SK-N-SH (cell line): ENCODE measurements around the gene NPC1L1. TPM values are rescaled to one million over a fixed set of nuclear protein-coding genes. Genes with fewer than 3 reads are reported as not detected.

Source experiments
- CTCF ChIA-PET: fragments of 300-600, 350-600 bp; formaldehyde crosslinking; extraction: SDS; loops from one replicate; lab custom pipeline; 2021; lab: Yijun Ruan, JAX
- POLR2A ChIA-PET: fragments of 350-600 bp; sonication (Branson Sonifier 250); formaldehyde crosslinking; extraction: SDS; loops from one replicate; lab custom pipeline; 2020; ENCODE audit warnings: antibody characterized with exemption, inconsistent platforms; lab: Yijun Ruan, JAX
- DNase-seq: peaks from one replicate; pipeline ENCODE4 v3.0.0; 2012
- H2AFZ ChIP-seq: fragments of 200-600 bp; sonication (generic); 2 replicates; pipeline ENCODE4 v1.8.1; 2016; ENCODE audit warnings: antibody characterized with exemption, mild to moderate bottlenecking, low read depth
- H3F3A ChIP-seq: fragments of 200-600 bp; sonication (generic); replicated peaks from 2 replicates; pipeline ENCODE3; 2016; ENCODE audit warnings: antibody characterized with exemption, mild to moderate bottlenecking; ENCODE audit not compliant: insufficient read depth
- H3K27ac ChIP-seq, 2 experiments: fragments of 200-500 bp in 1 of 2; fragments of 200-600 bp in 1 of 2; sonication (Bioruptor generic) in 1 of 2; sonication (generic), shearing (Covaris generic) in 1 of 2; 2 replicates each; pipeline versions ENCODE4 v1.5.1 to v1.6.1; 2014 to 2016; ENCODE audit warnings: low read depth in 2 of 2, inconsistent platforms in 1 of 2, low read length in 1 of 2, mild to moderate bottlenecking in 1 of 2, mixed read lengths in 1 of 2
- H3K27me3 ChIP-seq: fragments of 200-600 bp; sonication (generic), shearing (Covaris generic); 2 replicates; pipeline ENCODE4 v1.6.1; 2016; ENCODE audit warnings: mixed run types; ENCODE audit not compliant: insufficient read depth
- H3K36me3 ChIP-seq, 2 experiments: fragments of 200-500 bp in 1 of 2; fragments of 200-600 bp in 1 of 2; sonication (Bioruptor generic) in 1 of 2; sonication (generic) in 1 of 2; replicated peaks in 1 of 2; 2 replicates each; pipeline versions ENCODE3 to v1.5.1; 2014 to 2016; ENCODE audit warnings: low read length in 1 of 2, mild to moderate bottlenecking in 1 of 2; ENCODE audit not compliant: insufficient read depth in 2 of 2, control insufficient read depth in 1 of 2
- H3K4me1 ChIP-seq, 2 experiments: fragments of 200-500 bp in 1 of 2; fragments of 200-600 bp in 1 of 2; sonication (Bioruptor generic) in 1 of 2; sonication (generic), shearing (Covaris generic) in 1 of 2; 2 replicates each; pipeline versions ENCODE4 v1.5.1 to v1.6.1; 2014 to 2016; ENCODE audit warnings: low read depth in 1 of 2, low read length in 1 of 2, mixed run types in 1 of 2; ENCODE audit not compliant: insufficient read depth in 2 of 2, control insufficient read depth in 1 of 2
- H3K4me2 ChIP-seq: fragments of 200-600 bp; sonication (generic), shearing (Covaris generic); 2 replicates; pipeline ENCODE4 v1.6.1; 2017; ENCODE audit warnings: mixed run types
- H3K4me3 ChIP-seq, 2 experiments: fragments of 200-500 bp in 1 of 2; fragments of 200-600 bp in 1 of 2; sonication (Bioruptor generic) in 1 of 2; sonication (generic), shearing (Covaris generic) in 1 of 2; 2 replicates each; pipeline versions ENCODE4 v1.5.1 to v1.8.1; 2014 to 2016; ENCODE audit warnings: low read depth in 2 of 2, inconsistent platforms in 1 of 2, low read length in 1 of 2, mild to moderate bottlenecking in 1 of 2, mixed read lengths in 1 of 2, moderate library complexity in 1 of 2
- H3K79me2 ChIP-seq: fragments of 200-600 bp; sonication (generic); 2 replicates; pipeline ENCODE4 v1.8.1; 2017; ENCODE audit warnings: mild to moderate bottlenecking; ENCODE audit not compliant: insufficient read depth
- H3K9ac ChIP-seq: fragments of 200-600 bp; sonication (generic); 2 replicates; pipeline ENCODE4 v1.6.1; 2017; ENCODE audit warnings: mixed run types
- H3K9me2 ChIP-seq: fragments of 200-600 bp; sonication (generic); 2 replicates; pipeline ENCODE4 v1.6.1; 2017; ENCODE audit warnings: mixed run types
- H3K9me3 ChIP-seq: fragments of 200-600 bp; sonication (generic); 2 replicates; pipeline ENCODE4 v1.6.1; 2017; ENCODE audit warnings: mixed run types, mild to moderate bottlenecking, moderate library complexity
- H4K20me1 ChIP-seq: fragments of 200-600 bp; sonication (generic); 2 replicates; pipeline ENCODE4 v1.6.1; 2017; ENCODE audit warnings: mild to moderate bottlenecking, mixed run types; ENCODE audit not compliant: insufficient read depth
- CHD2 ChIP-seq: fragments of 150-350 bp; IDR thresholded peaks from 2 replicates; pipeline ENCODE4 v1.6.1; 2018; ENCODE audit warnings: low read length; ENCODE audit not compliant: partially characterized antibody
- CTCF ChIP-seq: fragments of 200-600 bp; sonication (generic); IDR thresholded peaks from 2 replicates; pipeline ENCODE4 v1.6.1; 2017; ENCODE audit warnings: antibody characterized with exemption, mild to moderate bottlenecking, moderate library complexity
- ELF1 ChIP-seq: IDR thresholded peaks from 2 replicates; pipeline ENCODE4 v1.4.0; 2012
- EZH2phosphoT487 ChIP-seq: fragments of 200-600 bp; sonication (generic); IDR thresholded peaks from 2 replicates; pipeline ENCODE4 v1.6.1; 2017; ENCODE audit warnings: low read depth, mixed run types, mild to moderate bottlenecking, antibody characterized with exemption, moderate library complexity, borderline replicate concordance
- FOXJ3 ChIP-seq: sonication (generic); formaldehyde crosslinking; IDR thresholded peaks from 2 replicates; pipeline ENCODE4 v1.5.1; 2020; ENCODE audit warnings: mild to moderate bottlenecking, missing genetic modification reagents
- GABPA ChIP-seq: IDR thresholded peaks from 2 replicates; pipeline ENCODE4 v1.4.0; 2012; ENCODE audit warnings: low read depth, mild to moderate bottlenecking
- GATA2 ChIP-seq: sonication (generic); formaldehyde crosslinking; IDR thresholded peaks from 2 replicates; pipeline ENCODE4 v1.5.0; 2020; ENCODE audit warnings: mild to moderate bottlenecking, missing genetic modification reagents
- JUND ChIP-seq: IDR thresholded peaks from 2 replicates; pipeline ENCODE4 v1.4.0; 2012
- MAX ChIP-seq: IDR thresholded peaks from 2 replicates; pipeline ENCODE4 v1.4.0; 2012; ENCODE audit warnings: low read depth
- MEF2A ChIP-seq: IDR thresholded peaks from 2 replicates; pipeline ENCODE4 v1.4.0; 2012; ENCODE audit warnings: low read depth, borderline replicate concordance
- NRF1 ChIP-seq: IDR thresholded peaks from 2 replicates; pipeline ENCODE4 v1.6.1; 2012; ENCODE audit warnings: low read depth, mild to moderate bottlenecking, low read length
- RCOR1 ChIP-seq: fragments of 150-350 bp; IDR thresholded peaks from 2 replicates; pipeline ENCODE4 v1.6.1; 2017; ENCODE audit warnings: antibody characterized with exemption, low read length
- RFX5 ChIP-seq: IDR thresholded peaks from 2 replicates; pipeline ENCODE4 v1.6.1; 2012; ENCODE audit warnings: mild to moderate bottlenecking, improper control_type of control experiment, low read length
- SIN3A ChIP-seq: IDR thresholded peaks from 2 replicates; pipeline ENCODE4 v1.6.1; 2012; ENCODE audit warnings: low read depth, mild to moderate bottlenecking, low read length, moderate library complexity, borderline replicate concordance
- SMC3 ChIP-seq: IDR thresholded peaks from 2 replicates; pipeline ENCODE4 v1.6.1; 2012; ENCODE audit warnings: low read depth, low read length, improper control_type of control experiment
- TAF1 ChIP-seq: IDR thresholded peaks from 2 replicates; pipeline ENCODE4 v1.6.1; 2012; ENCODE audit warnings: low read depth, mild to moderate bottlenecking, low read length, moderate library complexity, borderline replicate concordance
- TCF12 ChIP-seq: IDR thresholded peaks from 2 replicates; pipeline ENCODE4 v1.4.0; 2012
- YY1 ChIP-seq: IDR thresholded peaks from 2 replicates; pipeline ENCODE4 v1.4.0; 2012; ENCODE audit warnings: low read depth, mild to moderate bottlenecking
- WGBS: methylation state at CpG from one replicate; pipeline ENCODE4 v1.1.6; 2017; ENCODE audit warnings: low lambda C conversion rate; 5-methylcytosine and 5-hydroxymethylcytosine counted together
- polyA plus RNA-seq, 3 experiments: library from polyadenylated mRNA; depleted of rRNA; stranded (reverse); fragments of >200 nt; gene quantifications; 2 replicates each; pipeline ENCODE4 v1.2.3, GENCODE V29; 2012

Gene NPC1L1
- polyA plus RNA-seq, 1 of the 3 experiments (the other 2 are of a cell fraction) = not detected

- WGBS = 87% methylated on average over 3 of the region's 3 CpGs
- no peak for DNase-seq
- H3K36me3 ChIP-seq = peaks cover 59 to 78% of the 10 kb centered on the region in 2 experiments
- H3K4me3 ChIP-seq = no peak overlapping the region
- H3K9me3 ChIP-seq = no peaks in the 10 kb centered on the region
- no peaks in the 10 kb centered on the region for H3K9me2 ChIP-seq
- H3K4me1 ChIP-seq = peaks cover 24 to 29% of the 10 kb centered on the region in 2 experiments
- H3K4me2 ChIP-seq = no peak overlapping the region; the same call in 1 of the 2 replicates
- H3K27ac ChIP-seq = peak overlapping the region in 1 of 2 experiments; percentile 19; a peak in 2 of 4 replicates
- ChIA-PET POLR2A (interaction anchor here (1.1 kb wide), 1 partner anchor 18 kb away, joined by 4 read pairs; the partner anchor contains the start of gene NUDCD3), CTCF (interaction anchor here (0.8 to 1.8 kb wide), 3 partner anchors 16 to 232 kb away, joined by 3 to 7 read pairs (median 6); no protein-coding TSS in a partner anchor)
- no peak overlapping the region for H3K9ac ChIP-seq
- peaks cover 25% of the 10 kb centered on the region for H3F3A ChIP-seq
- peaks cover 92% of the 10 kb centered on the region for H3K79me2 ChIP-seq
- no peaks in the 10 kb centered on the region for H3K27me3 ChIP-seq
- no peak overlapping the region for H2AFZ ChIP-seq
- H4K20me1 ChIP-seq = peaks cover 58% of the 10 kb centered on the region
- TF ChIP-seq SIN3A = no peak
- TF ChIP-seq GABPA = no peak
- TF ChIP-seq GATA2 (CRISPR knock-in tag) = no peak
- no peak for TF ChIP-seq SMC3
- no peak for TF ChIP-seq RCOR1
- TF ChIP-seq ELF1 = no peak
- TF ChIP-seq TCF12 = no peak
- TF ChIP-seq YY1 = no peak
- no peak for TF ChIP-seq TAF1
- TF ChIP-seq RFX5 = no peak
- TF ChIP-seq MAX = no peak
- no peak for TF ChIP-seq MEF2A
- no peak for TF ChIP-seq FOXJ3 (CRISPR knock-in tag)
- TF ChIP-seq NRF1 = no peak
- no peak for TF ChIP-seq CHD2
Observed at GRCh38 chr7:44472843-44473242, 68.3 kb downstream of the NPC1L1 start.

GRCh38 chr7:44471850-44472249 lies 69.3 kb downstream of the NPC1L1 start:
- Histone ChIP-seq H3K4me1 (peaks cover 24 to 29% of the 10 kb centered on the region in 2 experiments), H2AFZ (no peak overlapping the region), H4K20me1 (peaks cover 56% of the 10 kb centered on the region), H3K4me2 (no peak overlapping the region), H3F3A (peaks cover 22% of the 10 kb centered on the region), H3K36me3 (peaks cover 67 to 85% of the 10 kb centered on the region in 2 experiments), H3K4me3 (no peak overlapping the region), H3K27ac (no peak overlapping the region), H3K9me3 (no peaks in the 10 kb centered on the region), H3K9me2 (no peaks in the 10 kb centered on the region), H3K27me3 (no peaks in the 10 kb centered on the region), H3K79me2 (peaks cover 98% of the 10 kb centered on the region), H3K9ac (no peak overlapping the region)
- DNase-seq = no peak
- WGBS = 89% methylated on average over 3 of the region's 3 CpGs
- no peak for TF ChIP-seq RFX5
- TF ChIP-seq MAX = no peak
- no peak for TF ChIP-seq CTCF
- TF ChIP-seq FOXJ3 (CRISPR knock-in tag) = no peak
- no peak for TF ChIP-seq MEF2A
- no peak for TF ChIP-seq YY1
- TF ChIP-seq JUND = no peak
- no peak for TF ChIP-seq EZH2phosphoT487
- ChIA-PET CTCF (interaction anchor here (0.7 to 2.0 kb wide), 5 partner anchors 17 to 231 kb away, joined by 3 to 5 read pairs (median 3); no protein-coding TSS in a partner anchor), POLR2A (no interaction called here)
